Transverse colon (tissue), 4 donors: ENCODE measurements around the gene RAB42.
"Not testable (repeated sequence)": the region's sequence is repeated elsewhere in the genome, so short reads cannot be mapped to it uniquely, and the experiment has no call there.

Source experiments
- CTCF ChIP-seq, 5 experiments: fragments of 200-600 bp in 3 of 5; fragments of 450-650 bp in 2 of 5; sonication (generic) in 3 of 5; IDR thresholded peaks; 1 replicate in 2 of 5; 2 replicates in 3 of 5; pipeline ENCODE4 v1.5.1; 2016 to 2017; ENCODE audit warnings: antibody characterized with exemption in 5 of 5, inconsistent platforms in 3 of 5, mild to moderate bottlenecking in 2 of 5, moderate library complexity in 1 of 5
- POLR2A ChIP-seq: fragments of 450-650 bp; IDR thresholded peaks from one replicate; pipeline ENCODE4 v1.6.1; 2016; ENCODE audit warnings: antibody characterized with exemption, mild to moderate bottlenecking, moderate library complexity
- POLR2AphosphoS5 ChIP-seq, 3 donors: sonication (generic); formaldehyde crosslinking; IDR thresholded peaks; one replicate each; pipeline ENCODE4 v1.6.1; 2016; ENCODE audit warnings: antibody characterized with exemption in 3 of 3

DNA sequence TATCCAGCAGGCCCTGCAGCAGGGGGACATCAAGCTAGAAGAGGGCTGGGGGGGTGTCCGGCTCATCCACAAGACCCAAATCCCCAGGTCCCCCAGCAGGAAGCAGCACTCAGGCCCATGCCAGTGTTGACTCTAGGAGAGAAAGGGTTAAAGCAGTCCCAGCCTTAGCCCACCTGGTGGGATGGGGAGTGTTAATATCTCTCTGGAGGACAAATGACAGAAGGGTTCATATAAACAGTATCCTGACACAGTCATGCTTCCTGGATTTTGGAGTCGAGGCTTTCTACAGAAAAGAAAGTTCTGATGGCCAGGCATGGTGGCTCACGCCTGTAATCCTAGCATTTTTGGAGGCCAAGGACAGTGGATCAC is 1.9 kb downstream of the RAB42 start:
- not testable (repeated sequence) for TF ChIP-seq CTCF (IDR thresholded peaks at IDR 0.05); POLR2AphosphoS5 (IDR thresholded peaks at IDR 0.05); POLR2A
